OCI-LY7 (cell line): ENCODE results near the gene SPR.

ENCODE experiments used
- EZH2phosphoT487 ChIP-seq: fragments of 200-600 bp; sonication (generic); IDR thresholded peaks from 2 replicates; pipeline ENCODE4 v1.6.1; 2018; ENCODE audit warnings: low read depth, borderline replicate concordance, mild to moderate bottlenecking, mixed run types, antibody characterized with exemption, low read length, moderate library complexity, mixed read lengths
- TF ChIP-seq, protein P1 (sequence below): fragments of 200-600 bp; sonication (generic); conservative IDR thresholded peaks from 2 replicates; pipeline ENCODE4 v1.5.1; 2014; ENCODE audit warnings: mild to moderate bottlenecking, antibody characterized with exemption, low read length, moderate library complexity, mixed read lengths

DNA sequence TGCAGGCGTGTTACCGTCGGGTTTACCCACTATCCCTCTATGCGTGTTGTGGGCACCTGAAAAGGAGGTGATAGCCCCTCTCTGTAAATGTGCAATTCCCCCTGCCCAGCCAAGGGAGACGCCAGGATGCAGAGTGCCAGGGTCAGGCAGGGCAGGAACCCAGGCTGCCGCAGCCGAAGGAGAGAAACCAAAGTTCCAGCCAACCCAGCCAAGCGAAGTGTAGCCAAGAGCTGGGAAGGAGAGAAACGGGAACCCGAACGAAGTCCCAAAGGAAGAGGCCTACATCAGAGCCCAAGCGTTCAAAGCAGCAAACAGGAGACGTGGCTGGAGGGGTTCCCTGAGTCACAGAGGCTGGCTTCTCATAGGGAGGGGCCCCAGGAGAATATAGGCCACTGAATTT, 24.2 kb upstream of the SPR start:
- TF ChIP-seq, protein P1, sequence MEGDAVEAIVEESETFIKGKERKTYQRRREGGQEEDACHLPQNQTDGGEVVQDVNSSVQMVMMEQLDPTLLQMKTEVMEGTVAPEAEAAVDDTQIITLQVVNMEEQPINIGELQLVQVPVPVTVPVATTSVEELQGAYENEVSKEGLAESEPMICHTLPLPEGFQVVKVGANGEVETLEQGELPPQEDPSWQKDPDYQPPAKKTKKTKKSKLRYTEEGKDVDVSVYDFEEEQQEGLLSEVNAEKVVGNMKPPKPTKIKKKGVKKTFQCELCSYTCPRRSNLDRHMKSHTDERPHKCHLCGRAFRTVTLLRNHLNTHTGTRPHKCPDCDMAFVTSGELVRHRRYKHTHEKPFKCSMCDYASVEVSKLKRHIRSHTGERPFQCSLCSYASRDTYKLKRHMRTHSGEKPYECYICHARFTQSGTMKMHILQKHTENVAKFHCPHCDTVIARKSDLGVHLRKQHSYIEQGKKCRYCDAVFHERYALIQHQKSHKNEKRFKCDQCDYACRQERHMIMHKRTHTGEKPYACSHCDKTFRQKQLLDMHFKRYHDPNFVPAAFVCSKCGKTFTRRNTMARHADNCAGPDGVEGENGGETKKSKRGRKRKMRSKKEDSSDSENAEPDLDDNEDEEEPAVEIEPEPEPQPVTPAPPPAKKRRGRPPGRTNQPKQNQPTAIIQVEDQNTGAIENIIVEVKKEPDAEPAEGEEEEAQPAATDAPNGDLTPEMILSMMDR, result no peak
- TF ChIP-seq EZH2phosphoT487, result no peak
